ENCODE results near the gene PLCB1. TPM values are rescaled to one million over a fixed set of nuclear protein-coding genes. Genes with fewer than 3 reads are reported as not detected.

PLCB1 gene
- total RNA-seq, 1 donor from 2014 or later = 37.4 TPM

GRCh38 chr20:8898823-8899222 lies 766.8 kb downstream of the PLCB1 start:
- no peak for TF ChIP-seq CTCF (IDR thresholded peaks at IDR 0.05; ENCODE audit: partially characterized antibody, unreplicated experiment)
- H3K27ac Mint-ChIP-seq (ENCODE audit: unreplicated experiment) = no peak overlapping the region
- peaks cover 3% of the 10 kb centered on the region for H3K9me3 Mint-ChIP-seq (ENCODE audit: unreplicated experiment)
- peaks cover 21% of the 10 kb centered on the region for H3K36me3 Mint-ChIP-seq (ENCODE audit: unreplicated experiment)
- no peak for DNase-seq
- H3K27me3 Mint-ChIP-seq (ENCODE audit: unreplicated experiment) = peaks cover 2% of the 10 kb centered on the region
- peaks cover 12% of the 10 kb centered on the region for H3K4me1 Mint-ChIP-seq (ENCODE audit: low read depth, unreplicated experiment)
- no peak overlapping the region for H3K4me3 Mint-ChIP-seq (ENCODE audit: unreplicated experiment)

GRCh38 chr20:8901237-8902025 lies 769.4 kb downstream of the PLCB1 start:
- peaks cover 2% of the 10 kb centered on the region for H3K27me3 Mint-ChIP-seq (ENCODE audit: unreplicated experiment)
- no peak for TF ChIP-seq CTCF (IDR thresholded peaks at IDR 0.05; ENCODE audit: partially characterized antibody, unreplicated experiment)
- no peaks in the 10 kb centered on the region for H3K36me3 Mint-ChIP-seq (ENCODE audit: unreplicated experiment)
- DNase-seq = no peak
- H3K9me3 Mint-ChIP-seq (ENCODE audit: unreplicated experiment) = no peaks in the 10 kb centered on the region
- no peak overlapping the region for H3K27ac Mint-ChIP-seq (ENCODE audit: unreplicated experiment)
- no peak overlapping the region for H3K4me3 Mint-ChIP-seq (ENCODE audit: unreplicated experiment)
- peaks cover 21% of the 10 kb centered on the region for H3K4me1 Mint-ChIP-seq (ENCODE audit: low read depth, unreplicated experiment)

GRCh38 chr20:8903655-8904605 lies 771.9 kb downstream of the PLCB1 start:
- H3K27me3 Mint-ChIP-seq (ENCODE audit: unreplicated experiment) = peaks cover 2% of the 10 kb centered on the region
- H3K4me3 Mint-ChIP-seq (ENCODE audit: unreplicated experiment) = no peak overlapping the region
- no peaks in the 10 kb centered on the region for H3K36me3 Mint-ChIP-seq (ENCODE audit: unreplicated experiment)
- no peak overlapping the region for H3K27ac Mint-ChIP-seq (ENCODE audit: unreplicated experiment)
- H3K4me1 Mint-ChIP-seq (ENCODE audit: low read depth, unreplicated experiment) = peaks cover 21% of the 10 kb centered on the region
- TF ChIP-seq CTCF (IDR thresholded peaks at IDR 0.05; ENCODE audit: partially characterized antibody, unreplicated experiment) = no peak
- DNase-seq = no peak
- H3K9me3 Mint-ChIP-seq (ENCODE audit: unreplicated experiment) = no peaks in the 10 kb centered on the region

- Mint-ChIP-seq H3K27me3 (ENCODE audit: unreplicated experiment) (peaks cover 3% of the 10 kb centered on the region), H3K4me3 (ENCODE audit: unreplicated experiment) (no peak overlapping the region), H3K27ac (ENCODE audit: unreplicated experiment) (no peak overlapping the region), H3K4me1 (ENCODE audit: low read depth, unreplicated experiment) (peaks cover 23% of the 10 kb centered on the region), H3K9me3 (ENCODE audit: unreplicated experiment) (peaks cover 7% of the 10 kb centered on the region), H3K36me3 (ENCODE audit: unreplicated experiment) (peaks cover 5% of the 10 kb centered on the region)
- no peak for TF ChIP-seq CTCF (IDR thresholded peaks at IDR 0.05; ENCODE audit: partially characterized antibody, unreplicated experiment)
- DNase-seq = no peak
These were observed 777.5 kb downstream of the PLCB1 start for GRCh38 chr20:8909596-8909995.
